Right hindlimb (tissue), 1 donor: ENCODE results near the gene CD9.
A peak's percentile ranks its signal among the peaks of the same experiment; 100 is the strongest.

Source experiments
- DNase-seq: peaks from one replicate; pipeline ENCODE4 v3.0.0-alpha.2; 2018

CD9 gene

DNA sequence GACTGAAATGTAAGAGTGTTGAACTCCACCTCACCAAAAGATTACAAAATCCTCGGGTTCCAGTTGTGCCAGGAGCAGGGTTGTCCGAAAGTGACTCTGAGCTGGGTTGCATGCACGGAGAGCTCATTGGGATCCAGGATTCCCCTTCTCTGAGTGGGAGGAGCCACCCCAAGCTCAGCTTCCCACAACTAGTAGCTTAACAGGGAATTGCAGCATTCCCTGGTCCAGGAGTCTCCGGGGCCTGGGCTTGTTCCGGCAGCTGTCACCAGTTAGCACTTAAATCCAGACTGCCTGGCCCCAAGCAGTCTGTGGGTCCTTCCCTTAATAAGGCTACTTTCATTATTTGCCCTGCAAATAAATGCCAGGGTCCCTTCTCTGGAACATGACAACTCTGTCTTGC lies 50.1 kb downstream of the CD9 start:
- peak; percentile 35 for DNase-seq

DNA sequence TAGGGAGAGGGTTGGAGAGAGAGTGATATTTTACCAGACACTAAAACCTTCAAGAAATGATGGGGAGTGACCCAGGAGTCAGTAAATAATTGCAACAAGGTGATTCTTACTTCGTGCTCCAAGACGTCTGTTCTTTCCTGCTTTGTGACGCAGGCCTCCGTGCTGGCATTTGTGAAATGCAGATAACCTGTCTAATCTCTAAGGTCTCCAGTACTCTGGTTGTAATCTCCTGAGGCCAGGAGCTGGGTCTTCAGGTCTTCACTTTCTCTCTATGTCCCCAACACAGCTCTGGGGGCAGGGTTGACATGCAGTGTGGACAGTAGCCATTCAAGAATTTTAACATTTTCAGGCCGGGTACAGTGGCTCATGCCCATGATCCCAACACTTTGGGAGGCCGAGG lies 53.1 kb downstream of the CD9 start:
- DNase-seq: no peak

DNA sequence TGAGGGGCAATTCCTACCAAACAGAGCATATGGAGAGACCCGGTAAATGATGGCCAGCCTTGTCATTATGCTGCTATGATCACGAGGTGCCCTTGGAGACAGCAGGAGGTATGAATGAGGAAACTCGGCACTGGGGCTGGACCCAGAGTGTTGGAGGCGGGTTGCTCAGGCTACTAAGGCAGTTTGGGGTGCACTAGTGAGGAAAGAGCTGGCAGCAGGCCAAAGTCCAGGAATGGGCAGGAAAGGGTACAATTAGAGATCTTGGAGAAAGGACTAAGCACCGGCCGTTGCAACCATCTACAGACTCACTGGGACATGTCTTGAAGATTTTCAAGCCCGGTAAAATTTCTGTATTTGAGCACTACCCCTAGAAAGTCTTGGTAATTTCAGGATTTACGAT lies 54.3 kb downstream of the CD9 start:
- DNase-seq: no peak

DNA sequence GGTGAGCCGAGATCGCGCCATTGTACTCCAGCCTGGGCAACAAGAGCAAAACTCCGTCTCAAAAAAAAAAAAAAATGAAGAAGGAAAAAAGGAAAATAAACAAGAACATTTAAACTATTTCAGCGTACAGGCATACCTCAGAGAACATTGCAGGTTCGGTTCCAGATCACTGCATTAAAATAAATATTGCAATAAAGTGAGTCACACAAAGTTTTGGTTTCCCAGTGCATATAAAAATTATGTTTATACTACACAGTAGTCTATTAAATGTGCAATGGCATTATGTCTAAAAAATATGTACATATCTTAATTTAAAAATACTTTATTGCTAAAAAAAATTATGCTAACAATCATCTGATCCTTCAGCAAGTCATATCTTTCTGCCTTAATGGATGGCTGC lies 56.8 kb downstream of the CD9 start:
- no peak for DNase-seq

DNA sequence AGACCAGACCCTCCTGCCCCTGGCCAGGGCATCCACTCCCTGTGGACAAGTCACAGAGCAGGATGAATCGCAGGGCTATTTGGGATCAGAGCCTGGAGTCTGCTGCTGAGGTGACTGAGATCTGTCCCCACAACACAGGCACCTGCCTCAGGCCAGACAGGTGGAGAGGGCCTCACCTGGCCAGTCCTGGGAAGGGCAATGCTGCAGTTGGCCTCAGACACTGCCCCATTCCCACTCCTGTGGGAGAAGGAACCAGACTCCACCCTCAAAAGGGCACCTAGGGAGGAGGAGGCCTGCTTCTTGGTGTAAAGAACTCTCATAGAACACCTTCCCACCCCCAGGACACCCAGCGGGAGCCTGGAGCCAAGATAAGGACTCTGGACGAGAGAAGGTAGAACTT lies 62.0 kb downstream of the CD9 start:
- no peak for DNase-seq

DNA sequence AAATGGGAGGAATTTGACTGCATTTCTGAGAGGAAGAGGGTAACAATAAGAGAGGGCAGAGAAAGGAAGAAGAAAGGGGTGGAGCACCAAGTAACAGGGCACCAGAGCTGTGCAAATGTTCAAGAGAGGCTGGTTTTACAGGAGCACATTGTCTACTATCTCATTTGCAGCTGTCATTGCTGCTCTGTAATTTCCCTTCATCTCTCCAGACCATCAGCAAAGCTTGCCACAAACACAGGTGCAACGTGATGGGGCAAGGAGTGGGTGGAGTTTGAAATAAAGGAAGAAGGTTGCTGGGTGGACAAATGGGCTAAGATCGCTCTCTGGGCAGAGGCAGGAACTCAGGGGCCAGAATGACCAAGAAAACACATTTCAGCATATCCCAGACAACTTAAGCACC lies 62.4 kb downstream of the CD9 start:
- no peak for DNase-seq

DNA sequence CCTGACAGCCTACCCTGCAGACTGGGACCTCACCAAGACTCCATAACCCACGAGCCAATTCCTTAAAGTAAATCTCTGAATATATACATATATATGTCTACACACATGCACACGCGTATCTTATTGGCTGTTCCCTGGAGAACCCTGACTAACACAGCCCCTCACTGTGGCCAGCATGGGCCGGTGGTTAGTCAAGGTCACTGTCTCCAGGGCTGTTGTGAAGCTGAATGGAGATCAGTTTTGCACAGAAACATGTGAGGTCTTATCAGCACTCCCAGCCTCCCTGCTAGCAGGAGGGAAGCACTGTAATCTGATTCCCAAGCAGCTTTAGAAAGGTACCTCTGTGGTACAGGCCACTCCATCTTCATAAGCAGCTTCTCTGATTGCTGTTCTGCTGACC lies 63.7 kb downstream of the CD9 start:
- DNase-seq: no peak

DNA sequence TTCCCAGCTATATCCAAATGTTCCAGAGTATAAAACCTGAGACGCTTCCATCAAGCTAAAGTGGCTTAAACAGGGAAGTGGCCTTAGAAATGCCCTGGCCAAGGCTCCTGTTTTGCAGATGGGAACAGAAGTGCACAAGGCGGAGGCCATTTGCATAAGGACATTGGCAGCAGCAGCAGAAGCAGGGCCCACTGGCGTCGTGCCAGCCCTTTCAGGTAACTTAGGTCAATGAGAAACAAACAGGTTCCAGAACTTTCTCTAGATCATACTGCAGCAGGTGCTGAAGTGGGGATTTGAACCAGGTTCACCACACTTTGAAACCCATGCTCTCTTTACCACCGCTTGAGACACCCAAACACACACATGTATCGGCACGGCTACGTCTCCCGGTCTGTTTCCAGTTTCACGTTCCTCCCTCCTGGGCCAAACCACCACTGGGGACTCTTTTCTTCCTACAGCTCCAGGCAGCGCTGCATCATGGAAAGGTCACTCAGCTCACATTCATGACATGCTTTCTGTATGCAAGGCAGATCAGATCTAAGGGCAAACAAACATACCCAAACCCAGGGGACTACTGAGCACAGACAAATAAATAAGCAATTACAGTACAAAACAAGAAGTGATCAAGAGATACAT lies 64.3 kb downstream of the CD9 start:
- DNase-seq: no peak

DNA sequence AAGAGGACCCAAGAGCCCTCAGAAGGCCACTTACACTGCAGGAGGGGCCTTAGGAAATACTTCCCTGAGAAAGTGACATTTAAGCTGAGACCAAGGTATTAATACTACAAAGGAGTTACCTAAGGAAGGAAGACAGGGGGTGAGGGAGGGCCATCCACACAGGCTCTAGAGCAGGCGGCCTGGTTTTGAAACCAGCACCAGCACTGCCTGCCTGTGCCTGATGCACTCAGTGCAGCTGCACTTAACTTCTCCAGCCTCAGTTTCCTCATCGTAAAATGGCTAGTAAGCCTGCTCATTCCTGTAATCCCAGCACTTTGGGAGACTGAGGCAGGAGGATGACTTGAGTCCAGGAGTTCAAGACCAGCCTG lies 64.8 kb downstream of the CD9 start:
- DNase-seq: no peak

DNA sequence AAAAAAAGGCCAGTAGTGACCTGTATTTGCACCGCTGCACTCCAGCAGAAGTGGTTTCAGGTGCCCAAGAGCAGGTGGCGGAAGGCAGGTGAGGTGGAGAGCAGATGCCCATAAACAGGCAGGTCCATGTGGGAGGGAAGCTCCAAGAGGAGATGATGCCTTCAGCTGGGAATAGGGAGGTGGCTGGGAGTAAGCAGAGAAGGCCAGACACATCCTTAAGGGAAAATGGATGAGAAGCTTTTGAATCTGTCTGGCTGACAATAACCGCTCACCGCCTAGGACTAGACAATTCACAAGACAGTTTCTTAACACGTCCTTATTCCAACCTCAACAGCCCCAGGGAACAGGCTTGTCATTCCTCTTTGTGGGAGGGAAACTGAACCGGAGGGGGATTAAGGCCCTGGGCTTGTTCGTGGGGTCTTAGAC lies 66.4 kb downstream of the CD9 start:
- no peak for DNase-seq

DNA sequence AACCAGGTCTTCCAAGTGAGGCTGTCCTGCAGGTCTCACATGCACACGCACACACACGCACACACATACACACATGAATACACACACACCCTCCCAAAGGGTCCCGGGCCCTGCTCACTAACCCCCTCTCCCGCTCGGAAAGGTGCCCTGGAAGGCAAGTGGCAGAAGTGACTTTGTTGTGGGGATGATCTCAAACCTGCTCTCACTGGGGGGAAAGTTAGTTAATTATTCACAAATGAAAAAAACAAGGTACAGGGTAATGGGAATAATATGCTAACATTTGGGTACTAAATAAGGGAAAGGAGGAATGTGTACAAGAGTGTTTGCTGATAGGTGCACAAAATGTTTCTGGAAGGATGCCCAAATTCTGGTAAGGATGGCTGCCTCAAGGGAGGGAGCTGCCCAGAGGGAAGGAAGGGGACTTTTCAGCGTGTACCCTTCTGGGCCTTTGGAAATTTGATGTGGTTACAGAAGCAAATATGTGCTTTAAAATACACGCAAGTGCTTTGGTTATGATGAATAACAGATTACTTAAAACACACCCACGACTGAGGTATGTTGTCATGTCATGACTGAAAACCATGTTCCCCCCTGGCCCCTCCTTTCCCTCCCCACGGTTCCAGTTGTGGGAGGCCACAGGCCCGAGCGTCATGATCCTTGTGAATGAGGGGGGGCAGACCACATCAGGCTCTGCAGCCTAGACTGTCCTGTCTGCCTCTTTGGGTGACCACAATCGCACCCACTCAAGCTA lies 66.9 kb downstream of the CD9 start:
- DNase-seq: no peak

DNA sequence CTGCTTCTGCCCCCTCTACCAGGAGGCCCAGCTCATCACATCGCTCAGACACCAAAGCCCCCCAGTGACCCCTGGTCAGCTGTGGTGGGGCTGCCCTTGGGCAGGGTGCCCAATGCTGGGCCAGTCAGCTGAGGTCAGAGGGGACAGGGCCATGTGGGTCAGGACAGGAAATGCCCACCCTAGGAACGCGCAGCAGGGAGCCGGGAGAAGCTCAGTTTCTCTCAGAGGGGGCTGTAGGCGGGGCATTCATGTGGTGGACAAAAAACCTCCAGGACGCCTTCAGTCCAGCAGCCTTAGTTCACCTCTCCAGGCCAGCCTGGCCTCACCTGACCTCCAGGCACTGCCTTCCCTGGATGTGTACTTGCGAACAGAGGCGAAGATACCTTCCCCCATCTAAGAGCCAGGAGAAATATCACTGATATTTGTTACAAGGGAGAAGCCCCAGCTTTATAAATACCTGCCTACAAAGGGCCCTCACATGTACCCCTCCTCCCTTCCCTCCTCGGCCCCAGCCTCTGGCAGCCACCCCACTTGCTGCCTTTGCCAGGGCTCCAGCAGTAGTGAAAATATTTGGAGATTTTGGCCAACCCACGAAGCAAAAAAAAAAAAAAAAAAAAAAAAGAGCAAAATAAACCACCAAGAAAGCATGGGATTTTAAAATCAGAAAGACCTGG lies 68.4 kb downstream of the CD9 start:
- peak; percentile 63 for DNase-seq

DNA sequence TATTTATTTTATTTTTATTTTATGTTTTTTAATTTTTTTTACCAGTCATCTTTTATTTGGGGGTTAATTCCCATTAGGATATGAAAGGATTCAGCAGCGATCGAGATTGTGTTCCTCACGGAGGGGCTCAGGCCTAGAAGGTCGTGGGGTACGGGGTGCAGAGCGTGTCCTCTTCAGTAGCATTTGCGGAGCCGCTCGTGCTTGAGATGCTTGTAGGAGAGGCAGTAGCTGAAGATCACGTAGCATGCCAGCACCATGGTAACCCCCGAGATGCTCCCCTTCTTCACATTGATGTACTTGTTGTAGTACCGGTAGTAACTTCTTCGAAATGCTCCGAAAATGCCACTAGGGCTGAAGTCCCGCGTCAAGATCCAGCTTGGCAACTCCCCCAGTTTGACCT lies 69.8 kb downstream of the CD9 start:
- DNase-seq: no peak

DNA sequence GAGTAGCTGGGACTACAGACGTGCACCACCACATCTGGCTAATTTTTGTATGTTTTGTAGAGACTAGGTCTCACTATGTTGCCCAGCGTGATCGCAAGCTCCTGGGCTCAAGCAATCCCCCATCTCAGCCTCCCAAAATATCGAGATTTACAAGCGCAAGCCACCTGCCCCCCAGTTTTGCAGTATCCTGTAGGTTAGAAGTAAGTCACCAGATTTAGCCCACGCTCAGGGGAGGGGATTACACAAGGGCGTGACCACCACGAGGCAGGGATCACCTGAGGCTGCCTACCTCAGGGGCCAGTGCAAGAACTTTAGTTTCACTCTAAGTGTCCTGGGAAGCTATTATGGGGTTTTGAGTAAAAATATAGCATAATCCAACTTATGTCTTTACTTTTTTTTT lies 71.1 kb downstream of the CD9 start:
- no peak for DNase-seq

DNA sequence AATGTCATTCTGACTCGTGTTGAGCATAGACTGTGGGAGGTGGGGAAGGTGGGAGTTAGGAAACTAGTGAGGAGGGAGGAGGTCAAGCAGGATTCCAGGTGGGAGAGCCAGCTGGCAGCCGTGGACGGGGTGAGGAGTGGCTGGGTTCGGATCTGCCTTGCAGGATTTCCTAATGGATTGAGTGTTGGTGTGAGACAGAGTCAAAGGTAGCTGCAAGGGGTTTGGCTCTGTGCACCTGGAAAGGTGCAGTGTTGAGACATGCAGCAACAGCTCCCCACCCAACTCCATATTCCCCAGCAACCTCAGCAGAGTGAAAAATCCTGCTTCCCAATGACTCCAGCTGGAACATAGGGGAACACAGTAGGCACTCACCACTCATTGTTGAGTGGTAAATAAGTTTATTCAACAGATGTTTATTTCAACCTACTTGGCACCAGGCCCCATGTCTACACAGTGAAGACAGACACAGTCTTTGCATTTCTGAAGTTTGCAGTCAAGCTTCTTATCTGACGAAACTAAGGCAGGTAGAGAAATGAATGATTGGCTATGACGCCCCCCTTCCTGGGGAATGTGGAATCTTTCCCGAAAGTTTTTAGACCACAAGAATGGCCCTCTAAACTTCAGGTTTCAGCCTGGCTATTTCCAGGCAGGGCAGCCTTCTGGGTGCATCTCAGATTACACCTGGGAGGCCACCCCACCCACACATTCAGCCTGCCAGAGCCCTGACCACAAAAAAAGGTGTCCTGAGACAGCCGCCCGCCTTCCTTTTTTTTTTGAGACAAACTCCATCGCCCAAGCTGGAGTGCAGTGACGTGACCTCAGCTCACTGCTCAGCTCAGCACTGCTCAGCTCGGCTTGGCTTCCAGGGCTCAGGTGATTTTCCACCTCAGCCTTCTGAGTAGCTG lies 72.4 kb downstream of the CD9 start:
- DNase-seq: no peak

DNA sequence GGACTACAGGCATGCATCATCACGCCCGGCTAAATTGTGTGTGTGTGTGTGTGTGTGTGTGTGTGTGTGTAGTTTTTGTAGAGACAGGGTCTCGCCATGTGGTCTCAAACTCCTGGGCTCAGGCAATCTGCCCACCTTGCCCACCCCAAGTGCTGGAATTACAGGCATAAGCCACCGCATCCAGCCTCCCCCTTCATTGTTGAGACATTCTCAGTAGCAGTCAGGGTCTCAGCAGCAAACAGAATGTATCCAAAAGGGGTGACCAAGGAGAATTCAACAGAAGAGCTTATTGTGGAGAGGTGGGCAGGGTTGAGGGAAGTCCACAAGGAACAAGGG lies 73.0 kb downstream of the CD9 start:
- no peak for DNase-seq

DNA sequence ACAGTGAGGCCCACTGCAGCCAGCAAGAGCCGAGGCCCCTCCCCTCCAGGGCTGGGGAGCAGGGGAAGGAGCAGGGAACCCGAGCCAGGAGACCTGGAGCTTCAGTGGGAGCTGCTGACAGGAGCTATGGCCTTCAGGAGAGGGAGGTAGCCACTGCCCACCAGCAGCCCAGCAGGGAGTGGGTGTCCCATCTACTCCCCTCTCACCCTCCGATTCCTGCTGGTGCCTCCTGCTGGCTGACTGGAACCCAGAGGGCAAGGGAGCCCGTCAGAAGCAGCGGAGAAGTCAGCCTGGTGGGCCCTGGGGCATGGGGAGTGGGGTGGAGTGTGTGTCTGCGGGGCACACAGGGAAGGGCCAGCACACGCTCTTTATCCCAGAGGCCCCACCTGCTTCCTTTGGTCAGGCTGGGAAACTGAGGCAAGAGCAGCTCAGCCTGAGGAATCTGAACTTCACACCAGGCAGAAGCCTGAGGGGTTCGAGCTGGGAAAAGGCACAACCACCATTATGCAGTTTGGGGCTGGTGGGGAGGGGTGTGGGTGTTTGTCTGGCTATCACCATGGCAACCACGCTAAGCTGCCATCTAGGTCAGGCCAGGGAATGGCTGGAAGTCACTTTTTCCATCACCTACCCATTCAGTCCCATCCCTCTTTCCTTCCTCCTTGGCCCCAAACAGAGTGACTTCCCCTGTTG lies 73.5 kb downstream of the CD9 start:
- peak; percentile 68 for DNase-seq

DNA sequence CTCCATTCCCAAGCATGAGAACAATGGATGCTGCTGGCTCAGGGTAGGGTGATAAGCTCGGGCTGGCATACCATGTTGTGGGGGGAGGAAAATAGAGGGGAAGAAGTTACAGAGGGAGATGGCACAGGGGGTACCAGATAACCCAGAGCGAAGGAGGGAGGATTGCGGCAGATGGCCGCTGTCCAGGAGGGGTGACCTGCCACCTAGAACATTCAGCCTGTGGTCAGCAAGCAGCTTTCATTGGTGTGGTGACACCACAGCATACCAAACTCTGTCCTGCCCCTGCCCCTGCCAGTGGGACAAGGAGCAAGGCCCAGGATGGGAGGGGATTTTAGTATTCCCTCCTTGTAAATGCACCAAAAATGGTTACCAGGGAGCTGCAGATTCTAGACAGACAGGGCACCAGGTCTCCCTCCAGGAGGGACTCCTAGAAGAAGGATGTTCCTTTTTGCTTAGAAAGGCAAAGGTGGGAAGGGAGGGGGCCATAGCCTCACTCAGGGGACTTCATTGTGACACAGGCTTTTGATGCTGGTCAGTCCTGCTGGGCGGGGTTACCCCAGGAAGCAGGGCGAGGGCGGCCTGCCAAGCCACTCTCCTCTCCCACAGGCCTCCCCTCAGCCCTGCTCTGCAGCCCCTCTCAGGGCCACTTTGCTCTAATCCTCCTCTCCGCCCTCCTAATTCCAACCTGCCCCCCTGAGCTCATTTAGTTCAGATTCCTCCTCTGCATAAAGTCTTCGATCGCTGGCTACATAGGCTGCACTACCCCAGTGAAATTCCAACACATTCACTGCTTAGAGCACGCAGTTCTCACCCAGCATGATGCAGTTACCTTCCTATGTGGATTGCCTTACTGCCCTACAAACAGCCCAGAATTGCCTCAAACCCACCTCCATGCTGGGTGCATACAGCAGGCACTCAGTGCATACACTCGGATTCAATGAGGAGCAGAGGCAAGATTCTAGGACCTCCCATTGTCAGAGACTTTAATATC lies 74.3 kb downstream of the CD9 start:
- DNase-seq: no peak

DNA sequence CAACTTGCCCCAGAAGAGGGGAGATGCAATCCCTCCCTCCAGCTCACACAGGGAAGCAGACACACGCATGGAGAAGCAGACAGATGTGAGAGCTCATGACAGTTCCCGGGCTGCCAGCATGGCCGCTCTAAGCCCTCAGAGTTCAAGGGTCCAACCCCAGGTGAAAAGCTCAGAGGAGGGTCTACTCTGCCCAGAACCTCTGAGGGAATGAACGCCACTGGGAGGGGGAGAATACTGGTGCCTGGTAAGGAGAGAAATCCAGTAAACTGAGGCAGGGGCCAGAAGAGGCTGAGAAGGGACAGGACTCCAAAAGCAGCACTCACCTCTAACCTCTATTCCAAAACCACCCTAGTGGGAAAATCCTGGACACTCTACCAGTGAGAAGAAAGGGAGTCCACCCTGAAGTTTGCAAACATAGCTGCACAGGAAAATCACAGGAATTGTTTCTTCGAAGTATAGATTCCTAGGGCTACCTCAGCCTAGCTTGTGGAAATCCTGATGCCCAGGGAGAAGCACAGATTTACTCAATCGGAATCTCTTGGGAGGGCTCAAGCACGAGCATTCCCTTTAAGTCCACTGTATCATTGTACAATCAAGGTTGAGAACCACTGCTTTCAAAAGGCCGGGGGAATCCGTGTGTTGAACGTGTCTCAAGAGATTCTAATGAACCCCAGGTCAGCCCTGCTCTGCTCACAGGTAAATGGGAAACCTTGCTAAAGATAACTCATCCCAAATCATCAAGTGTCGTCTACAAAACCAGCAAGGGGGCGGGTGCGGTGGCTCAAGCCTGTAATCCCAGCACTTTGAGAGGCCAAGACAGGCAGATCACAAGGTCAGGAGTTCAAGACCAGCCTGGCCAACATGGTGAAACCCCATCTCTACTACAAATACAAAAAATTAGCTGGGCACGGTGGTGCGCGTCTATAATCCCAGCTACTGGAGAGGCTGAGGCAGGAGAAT lies 76.0 kb downstream of the CD9 start:
- no peak for DNase-seq

DNA sequence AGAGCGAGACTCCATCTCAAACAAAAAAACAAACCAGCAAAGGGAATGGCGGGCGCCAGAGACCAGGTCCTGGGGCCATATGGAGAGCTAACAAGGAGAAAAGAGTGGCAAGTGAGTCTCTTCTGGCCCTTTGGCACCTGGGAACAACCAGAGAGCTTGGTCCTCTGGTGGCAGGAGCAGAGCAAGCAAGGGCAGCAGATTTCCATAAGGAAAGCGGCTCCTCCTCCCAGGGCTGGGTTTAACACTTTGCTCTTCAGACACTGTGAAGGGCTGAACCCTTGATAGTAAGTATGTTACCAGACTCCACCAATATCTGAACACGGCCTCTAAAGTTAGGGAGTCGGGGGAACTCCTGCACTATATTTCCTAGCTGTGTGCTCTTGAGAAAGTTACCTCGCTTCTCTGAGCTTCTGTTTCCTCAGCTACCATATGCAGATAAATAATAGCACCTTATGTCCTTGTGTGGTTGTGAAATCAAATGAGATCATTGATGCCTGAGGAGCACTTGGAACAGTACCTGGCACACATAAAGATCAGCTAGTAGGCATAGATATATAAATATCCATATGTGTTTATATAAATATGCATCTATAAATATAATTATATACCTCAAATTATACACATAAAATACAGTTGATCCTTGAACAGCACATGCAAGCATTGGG lies 76.9 kb downstream of the CD9 start:
- DNase-seq: no peak
